ENCODE measurements around the gene SEC14L3. TPM values are rescaled to one million over a fixed set of nuclear protein-coding genes. Genes with fewer than 3 reads are reported as not detected.

The SEC14L3 gene
- polyA plus RNA-seq, 1 of the 3 experiments (the other 2 are of a cell fraction), result not detected

DNA sequence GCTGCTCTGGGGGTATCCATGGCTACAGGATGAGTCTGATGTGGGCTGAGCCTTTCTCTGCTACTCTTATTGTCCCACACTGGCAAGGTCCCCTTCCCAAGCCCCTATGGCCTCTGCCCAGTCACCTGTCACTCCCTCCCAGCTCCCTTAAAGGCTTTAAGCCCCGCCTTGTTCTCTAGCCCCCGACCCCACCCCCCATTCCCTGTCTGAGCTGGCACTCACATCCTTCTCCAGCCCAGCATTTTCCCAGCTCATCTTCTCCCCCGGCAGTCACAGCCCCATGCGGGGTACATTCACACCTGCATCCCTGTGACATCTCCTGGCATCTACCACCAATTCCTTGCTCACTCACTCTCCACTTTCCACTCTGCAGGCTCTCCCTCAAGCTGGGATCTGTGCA, 41.9 kb downstream of the SEC14L3 start:
- Histone ChIP-seq H3K9me3 (no peaks in the 10 kb centered on the region), H3K9me2 (no peaks in the 10 kb centered on the region), H3K4me2 (no peak overlapping the region), H3K27ac (ENCODE audit: low read depth in 2 of 2, low read length in 1 of 2) (no peak overlapping the region), H3F3A (replicated peaks; ENCODE audit: insufficient read depth) (peaks cover 8% of the 10 kb centered on the region), H3K27me3 (ENCODE audit: insufficient read depth) (no peaks in the 10 kb centered on the region), H3K9ac (no peak overlapping the region), H3K4me1 (ENCODE audit: control insufficient read depth in 1 of 2, insufficient read depth in 2 of 2, low read depth in 1 of 2, low read length in 1 of 2) (peaks cover 0 to 11% of the 10 kb centered on the region in 2 experiments; a peak in 2 of 4 replicates), H3K79me2 (ENCODE audit: insufficient read depth) (no peaks in the 10 kb centered on the region), H3K36me3 (replicated peaks in 1 of 2; ENCODE audit: control insufficient read depth in 1 of 2, insufficient read depth in 2 of 2, low read length in 1 of 2) (no peaks in the 10 kb centered on the region), H3K4me3 (ENCODE audit: low read depth in 2 of 2, low read length in 1 of 2) (no peak overlapping the region), H4K20me1 (ENCODE audit: insufficient read depth) (no peaks in the 10 kb centered on the region), H2AFZ (ENCODE audit: low read depth) (no peak overlapping the region)
- ChIA-PET CTCF (interaction anchor here (2.0 kb wide), 2 partner anchors 14 to 39 kb away, joined by 6 to 7 read pairs; no protein-coding TSS in a partner anchor), POLR2A (no interaction called here)
- TF ChIP-seq CHD2 (IDR thresholded peaks at IDR 0.05; ENCODE audit: low read length, partially characterized antibody) (no peak), NRF1 (IDR thresholded peaks at IDR 0.05; ENCODE audit: low read depth, low read length) (no peak), USF2 (IDR thresholded peaks at IDR 0.05; ENCODE audit: borderline replicate concordance, low read depth, low read length) (no peak), EP300 (IDR thresholded peaks at IDR 0.05; ENCODE audit: borderline replicate concordance in 1 of 2, low read depth in 1 of 2, low read length in 1 of 2) (no peak), IRF3 (IDR thresholded peaks at IDR 0.05; ENCODE audit: low read depth, low read length) (no peak), GATA2 (CRISPR knock-in tag; IDR thresholded peaks at IDR 0.05) (no peak), EZH2phosphoT487 (IDR thresholded peaks at IDR 0.05; ENCODE audit: borderline replicate concordance, low read depth) (no peak), ELF1 (IDR thresholded peaks at IDR 0.05) (no peak), FOSL2 (IDR thresholded peaks at IDR 0.05; ENCODE audit: borderline replicate concordance, low read depth) (no peak), GABPA (IDR thresholded peaks at IDR 0.05; ENCODE audit: low read depth) (no peak), FOXM1 (IDR thresholded peaks at IDR 0.05; ENCODE audit: low read depth) (no peak), RFX5 (IDR thresholded peaks at IDR 0.05; ENCODE audit: low read length) (no peak), MEF2A (IDR thresholded peaks at IDR 0.05; ENCODE audit: borderline replicate concordance, low read depth) (no peak), ZBTB33 (IDR thresholded peaks at IDR 0.05; ENCODE audit: borderline replicate concordance, low read depth) (no peak), JUND (IDR thresholded peaks at IDR 0.05) (no peak), TCF12 (IDR thresholded peaks at IDR 0.05) (no peak), NFIC (IDR thresholded peaks at IDR 0.05; ENCODE audit: borderline replicate concordance) (no peak), FOXJ3 (CRISPR knock-in tag; IDR thresholded peaks at IDR 0.05) (no peak)
- TF ChIP-seq, protein P1, sequence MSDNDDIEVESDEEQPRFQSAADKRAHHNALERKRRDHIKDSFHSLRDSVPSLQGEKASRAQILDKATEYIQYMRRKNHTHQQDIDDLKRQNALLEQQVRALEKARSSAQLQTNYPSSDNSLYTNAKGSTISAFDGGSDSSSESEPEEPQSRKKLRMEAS (IDR thresholded peaks at IDR 0.05; ENCODE audit: low read depth), result no peak
- TF ChIP-seq, protein P2, sequence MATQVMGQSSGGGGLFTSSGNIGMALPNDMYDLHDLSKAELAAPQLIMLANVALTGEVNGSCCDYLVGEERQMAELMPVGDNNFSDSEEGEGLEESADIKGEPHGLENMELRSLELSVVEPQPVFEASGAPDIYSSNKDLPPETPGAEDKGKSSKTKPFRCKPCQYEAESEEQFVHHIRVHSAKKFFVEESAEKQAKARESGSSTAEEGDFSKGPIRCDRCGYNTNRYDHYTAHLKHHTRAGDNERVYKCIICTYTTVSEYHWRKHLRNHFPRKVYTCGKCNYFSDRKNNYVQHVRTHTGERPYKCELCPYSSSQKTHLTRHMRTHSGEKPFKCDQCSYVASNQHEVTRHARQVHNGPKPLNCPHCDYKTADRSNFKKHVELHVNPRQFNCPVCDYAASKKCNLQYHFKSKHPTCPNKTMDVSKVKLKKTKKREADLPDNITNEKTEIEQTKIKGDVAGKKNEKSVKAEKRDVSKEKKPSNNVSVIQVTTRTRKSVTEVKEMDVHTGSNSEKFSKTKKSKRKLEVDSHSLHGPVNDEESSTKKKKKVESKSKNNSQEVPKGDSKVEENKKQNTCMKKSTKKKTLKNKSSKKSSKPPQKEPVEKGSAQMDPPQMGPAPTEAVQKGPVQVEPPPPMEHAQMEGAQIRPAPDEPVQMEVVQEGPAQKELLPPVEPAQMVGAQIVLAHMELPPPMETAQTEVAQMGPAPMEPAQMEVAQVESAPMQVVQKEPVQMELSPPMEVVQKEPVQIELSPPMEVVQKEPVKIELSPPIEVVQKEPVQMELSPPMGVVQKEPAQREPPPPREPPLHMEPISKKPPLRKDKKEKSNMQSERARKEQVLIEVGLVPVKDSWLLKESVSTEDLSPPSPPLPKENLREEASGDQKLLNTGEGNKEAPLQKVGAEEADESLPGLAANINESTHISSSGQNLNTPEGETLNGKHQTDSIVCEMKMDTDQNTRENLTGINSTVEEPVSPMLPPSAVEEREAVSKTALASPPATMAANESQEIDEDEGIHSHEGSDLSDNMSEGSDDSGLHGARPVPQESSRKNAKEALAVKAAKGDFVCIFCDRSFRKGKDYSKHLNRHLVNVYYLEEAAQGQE (IDR thresholded peaks at IDR 0.05; ENCODE audit: low read depth, low read length), result no peak
- DNase-seq, result no peak
- 70% methylated on average over 4 of the region's 4 CpGs for WGBS (ENCODE audit: low lambda C conversion rate)

Data from SK-N-SH (cell line).